Measurements from ENCODE around the gene USP46.

DNA sequence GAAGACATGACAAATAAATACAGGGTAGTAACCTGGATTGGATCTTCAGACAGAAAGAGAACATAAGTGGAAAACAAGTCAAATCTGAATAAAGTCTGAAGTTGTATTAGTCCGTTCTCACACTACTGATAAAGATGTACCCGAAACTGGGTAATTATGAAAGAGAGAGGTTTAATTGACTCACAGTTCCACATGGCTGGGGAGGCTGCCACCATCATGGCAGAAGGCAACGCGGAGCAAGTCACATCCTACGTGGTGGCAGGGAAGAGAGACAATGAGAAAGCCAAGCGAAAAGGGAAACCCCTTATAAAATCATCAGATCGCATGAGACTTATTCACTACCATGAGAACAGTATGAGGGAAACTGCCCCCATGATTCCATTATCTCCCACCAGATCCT is 82.8 kb downstream of the USP46 start:
- TF ChIP-seq, protein P1, sequence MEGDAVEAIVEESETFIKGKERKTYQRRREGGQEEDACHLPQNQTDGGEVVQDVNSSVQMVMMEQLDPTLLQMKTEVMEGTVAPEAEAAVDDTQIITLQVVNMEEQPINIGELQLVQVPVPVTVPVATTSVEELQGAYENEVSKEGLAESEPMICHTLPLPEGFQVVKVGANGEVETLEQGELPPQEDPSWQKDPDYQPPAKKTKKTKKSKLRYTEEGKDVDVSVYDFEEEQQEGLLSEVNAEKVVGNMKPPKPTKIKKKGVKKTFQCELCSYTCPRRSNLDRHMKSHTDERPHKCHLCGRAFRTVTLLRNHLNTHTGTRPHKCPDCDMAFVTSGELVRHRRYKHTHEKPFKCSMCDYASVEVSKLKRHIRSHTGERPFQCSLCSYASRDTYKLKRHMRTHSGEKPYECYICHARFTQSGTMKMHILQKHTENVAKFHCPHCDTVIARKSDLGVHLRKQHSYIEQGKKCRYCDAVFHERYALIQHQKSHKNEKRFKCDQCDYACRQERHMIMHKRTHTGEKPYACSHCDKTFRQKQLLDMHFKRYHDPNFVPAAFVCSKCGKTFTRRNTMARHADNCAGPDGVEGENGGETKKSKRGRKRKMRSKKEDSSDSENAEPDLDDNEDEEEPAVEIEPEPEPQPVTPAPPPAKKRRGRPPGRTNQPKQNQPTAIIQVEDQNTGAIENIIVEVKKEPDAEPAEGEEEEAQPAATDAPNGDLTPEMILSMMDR (IDR thresholded peaks at IDR 0.05), result no peak
- TF ChIP-seq POLR2AphosphoS5 (IDR thresholded peaks at IDR 0.05), result no peak
